GM10248 (cell line): ENCODE data around the gene ANXA10.

ENCODE experiments used
- CTCF ChIA-PET: fragments of 300-600 bp; sonication (Branson Sonifier 250); formaldehyde crosslinking; extraction: SDS; loops from one replicate; lab custom pipeline; 2021; ENCODE audit warnings: antibody characterized with exemption; lab: Yijun Ruan, JAX
- POLR2A ChIA-PET: fragments of 350-650 bp; sonication (Branson Sonifier 250); formaldehyde crosslinking; extraction: SDS; loops from one replicate; lab custom pipeline; 2020; ENCODE audit warnings: antibody characterized with exemption; lab: Yijun Ruan, JAX
- DNase-seq: peaks from one replicate; pipeline ENCODE4 v3.0.0; 2012; ENCODE audit errors: extremely low spot score
- TF ChIP-seq, protein P1 (sequence below): IDR thresholded peaks from 2 replicates; pipeline ENCODE4 v1.5.1; 2012; ENCODE audit warnings: mild to moderate bottlenecking, low read depth; ENCODE audit errors: extremely low read depth, missing control alignments, control extremely low read depth

The ANXA10 gene

DNA sequence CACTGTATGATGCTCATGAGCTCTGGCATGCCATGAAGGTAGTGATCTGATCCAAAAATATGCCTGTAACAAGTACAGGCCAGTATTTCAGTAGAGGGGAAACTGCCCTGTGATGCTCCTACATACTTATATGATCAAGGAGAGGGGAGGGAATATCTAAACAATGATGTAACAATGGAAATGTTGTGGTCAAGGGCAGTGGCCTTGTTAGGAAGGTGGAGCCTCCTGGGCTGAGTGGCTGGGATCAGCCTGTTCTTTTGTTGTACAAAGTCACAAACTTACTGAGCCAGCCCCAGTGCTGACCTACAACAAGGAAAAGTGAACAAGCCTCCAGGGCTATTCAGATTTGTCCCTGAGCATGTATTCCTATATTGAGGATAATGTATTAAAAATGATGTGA is 70.3 kb downstream of the ANXA10 start:
- DNase-seq: no peak
- CTCF ChIA-PET: no interaction called here
- POLR2A ChIA-PET: no interaction called here
- TF ChIP-seq, protein P1, sequence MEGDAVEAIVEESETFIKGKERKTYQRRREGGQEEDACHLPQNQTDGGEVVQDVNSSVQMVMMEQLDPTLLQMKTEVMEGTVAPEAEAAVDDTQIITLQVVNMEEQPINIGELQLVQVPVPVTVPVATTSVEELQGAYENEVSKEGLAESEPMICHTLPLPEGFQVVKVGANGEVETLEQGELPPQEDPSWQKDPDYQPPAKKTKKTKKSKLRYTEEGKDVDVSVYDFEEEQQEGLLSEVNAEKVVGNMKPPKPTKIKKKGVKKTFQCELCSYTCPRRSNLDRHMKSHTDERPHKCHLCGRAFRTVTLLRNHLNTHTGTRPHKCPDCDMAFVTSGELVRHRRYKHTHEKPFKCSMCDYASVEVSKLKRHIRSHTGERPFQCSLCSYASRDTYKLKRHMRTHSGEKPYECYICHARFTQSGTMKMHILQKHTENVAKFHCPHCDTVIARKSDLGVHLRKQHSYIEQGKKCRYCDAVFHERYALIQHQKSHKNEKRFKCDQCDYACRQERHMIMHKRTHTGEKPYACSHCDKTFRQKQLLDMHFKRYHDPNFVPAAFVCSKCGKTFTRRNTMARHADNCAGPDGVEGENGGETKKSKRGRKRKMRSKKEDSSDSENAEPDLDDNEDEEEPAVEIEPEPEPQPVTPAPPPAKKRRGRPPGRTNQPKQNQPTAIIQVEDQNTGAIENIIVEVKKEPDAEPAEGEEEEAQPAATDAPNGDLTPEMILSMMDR: no peak

DNA sequence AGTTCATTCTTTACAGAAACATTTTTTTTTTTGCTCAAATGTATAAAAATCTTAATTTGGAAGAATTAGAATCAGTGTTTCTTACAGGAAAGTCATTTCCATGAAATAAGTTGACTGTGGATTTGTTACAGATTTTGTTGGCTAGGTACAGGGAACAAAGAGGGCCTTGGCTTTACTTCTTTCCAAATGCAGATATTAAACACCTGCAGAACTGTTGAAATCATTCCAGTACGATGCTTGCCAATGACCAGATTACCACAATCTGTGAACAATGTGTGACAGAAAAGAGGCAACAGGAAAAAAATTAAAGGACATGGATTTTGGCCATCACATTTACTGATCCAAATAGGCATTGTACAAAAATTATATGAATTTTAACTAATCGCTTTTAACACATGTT is 70.8 kb downstream of the ANXA10 start:
- POLR2A ChIA-PET: no interaction called here
- CTCF ChIA-PET: no interaction called here
- no peak for DNase-seq
- TF ChIP-seq, protein P1: no peak

DNA sequence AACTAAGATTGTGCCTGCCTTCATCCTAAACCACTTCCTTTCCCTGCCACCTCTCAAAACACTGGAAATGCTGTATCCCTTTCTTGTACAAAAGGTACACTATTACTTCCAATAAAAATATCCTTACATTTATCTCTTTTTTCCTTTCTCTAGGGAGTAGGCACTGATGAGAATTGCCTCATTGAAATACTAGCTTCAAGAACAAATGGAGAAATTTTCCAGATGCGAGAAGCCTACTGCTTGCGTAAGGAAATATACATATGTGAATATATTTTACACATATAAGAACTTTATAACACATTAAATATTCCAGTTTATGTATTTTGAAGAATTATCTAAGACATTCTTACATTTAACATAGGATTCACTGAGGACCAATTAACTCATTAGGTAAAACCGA is 71.7 kb downstream of the ANXA10 start:
- DNase-seq: no peak
- ChIA-PET CTCF (interaction anchor here (0.6 kb wide), 1 partner anchor 13 kb away, joined by 3 read pairs; no protein-coding TSS in a partner anchor), POLR2A (no interaction called here)
- TF ChIP-seq, protein P1: no peak

DNA sequence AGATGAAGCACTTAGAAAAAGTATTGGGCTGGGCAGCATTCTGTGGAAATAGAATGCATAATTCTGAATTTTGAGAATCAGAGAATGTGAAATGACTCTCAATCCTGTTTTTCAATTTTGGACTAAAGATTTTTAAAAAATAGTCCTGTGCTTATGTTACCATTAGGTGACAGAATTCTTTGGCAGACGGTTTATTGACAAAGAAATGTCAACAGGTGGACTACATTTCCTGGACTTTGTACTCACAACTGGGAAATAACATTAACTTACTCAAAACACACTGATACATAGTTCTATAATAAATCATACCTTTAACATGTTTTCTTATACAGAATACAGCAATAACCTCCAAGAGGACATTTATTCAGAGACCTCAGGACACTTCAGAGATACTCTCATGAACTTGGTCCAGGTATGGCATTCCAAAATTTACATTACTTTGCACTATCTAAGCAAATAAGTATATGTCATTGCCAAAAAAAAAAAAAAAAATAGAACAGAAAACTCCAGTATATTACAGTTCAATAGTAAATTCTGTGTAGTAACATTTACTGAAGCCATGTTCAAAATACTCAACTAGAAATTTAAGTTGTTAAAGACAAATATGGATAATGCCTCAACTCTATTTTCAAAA is 72.7 kb downstream of the ANXA10 start:
- DNase-seq: no peak
- TF ChIP-seq, protein P1: no peak
- ChIA-PET POLR2A (no interaction called here), CTCF (interaction anchor here (1.2 kb wide), 1 partner anchor 11 kb away, joined by 6 read pairs; no protein-coding TSS in a partner anchor)

DNA sequence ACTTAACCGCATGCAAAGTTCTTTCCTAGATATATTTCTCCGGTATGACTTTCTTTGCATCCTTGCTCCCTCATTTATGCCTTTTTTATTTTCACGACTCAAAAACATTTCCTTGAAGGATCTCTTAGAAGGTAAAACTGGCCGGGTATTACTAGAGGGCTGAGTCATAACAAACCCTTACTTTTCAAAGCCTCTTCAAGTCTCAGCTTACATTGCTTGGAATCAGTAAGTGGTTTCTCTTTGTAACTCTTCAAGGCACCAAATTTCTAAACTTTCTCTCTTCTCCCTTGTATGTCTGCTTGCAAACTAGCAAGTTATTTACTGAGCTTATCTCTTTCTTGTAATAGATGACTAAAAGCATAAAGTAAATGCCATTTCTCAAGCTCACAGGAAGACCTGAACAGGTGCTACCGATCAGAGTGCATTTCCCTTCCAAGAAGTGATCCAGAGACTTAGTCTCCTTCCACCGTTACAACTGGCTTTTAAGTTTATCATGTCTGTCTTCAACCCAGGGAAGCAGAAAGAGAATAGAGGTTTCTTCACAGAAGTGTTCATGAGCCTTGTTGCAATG is 75.5 kb downstream of the ANXA10 start:
- ChIA-PET POLR2A (no interaction called here), CTCF (interaction anchor here (0.7 kb wide), 1 partner anchor 15 kb away, joined by 3 read pairs; no protein-coding TSS in a partner anchor)
- DNase-seq: no peak
- TF ChIP-seq, protein P1: no peak

DNA sequence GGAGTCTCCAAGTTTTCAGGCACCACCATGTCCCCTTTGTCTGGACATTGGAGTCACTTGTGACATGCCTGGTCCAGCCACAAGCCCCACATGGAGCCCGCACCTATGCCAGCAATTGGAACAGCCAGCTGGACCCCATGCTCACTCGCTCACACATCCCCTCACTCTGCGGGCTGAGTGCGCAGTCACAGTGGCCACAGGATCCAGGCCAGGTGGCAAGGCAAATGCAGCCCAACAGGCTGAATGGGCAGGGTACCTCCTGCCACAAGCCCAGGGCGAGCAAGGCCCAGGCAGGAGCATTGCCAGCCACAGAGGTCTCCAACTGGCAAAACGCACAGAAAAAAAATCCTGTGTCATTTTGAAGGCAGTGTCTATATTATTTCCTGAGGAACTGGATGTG is 82.0 kb downstream of the ANXA10 start:
- ChIA-PET CTCF (interaction anchor here (0.7 to 1.1 kb wide), 2 partner anchors 11 to 15 kb away, joined by 3 read pairs; no protein-coding TSS in a partner anchor), POLR2A (no interaction called here)
- no peak for DNase-seq
- TF ChIP-seq, protein P1: no peak
